CD14-positive monocyte (primary cell): Measurements from ENCODE around the gene FBXO7. TPM values are rescaled to one million over a fixed set of nuclear protein-coding genes. Genes with fewer than 3 reads are reported as not detected.

Source experiments
- DNase-seq, 3 donors: peaks; one replicate each; pipeline ENCODE4 v3.0.0-alpha.2; 2011 to 2022
- H2AFZ ChIP-seq: 2 replicates; pipeline ENCODE4 v1.6.0; 2012; ENCODE audit warnings: mild to moderate bottlenecking, low read depth, low read length, inconsistent platforms; ENCODE audit not compliant: insufficient read depth, poor library complexity, severe bottlenecking
- H3K27ac ChIP-seq, 2 donors: 1 replicate in 1 of 2; 2 replicates in 1 of 2; pipeline ENCODE4 v1.5.1; 2012 to 2013; ENCODE audit warnings: low read length in 2 of 2, control low read depth in 1 of 2, inconsistent platforms in 1 of 2, low read depth in 1 of 2, mild to moderate bottlenecking in 1 of 2
- H3K27me3 ChIP-seq, 2 donors: one replicate each; pipeline versions ENCODE4 v1.6.0 to v1.6.1; 2011 to 2013; ENCODE audit warnings: low read length in 2 of 2; ENCODE audit not compliant: control insufficient read depth in 2 of 2, insufficient read depth in 2 of 2
- H3K36me3 ChIP-seq, 2 donors: replicated peaks in 1 of 2; 1 replicate in 1 of 2; 2 replicates in 1 of 2; pipeline versions ENCODE4 v1.5.1 to v1.6.1; 2012 to 2013; ENCODE audit warnings: low read length in 2 of 2, control low read depth in 1 of 2, inconsistent platforms in 1 of 2, mild to moderate bottlenecking in 1 of 2; ENCODE audit not compliant: insufficient read depth in 2 of 2, control insufficient read depth in 1 of 2
- H3K4me1 ChIP-seq, 2 donors: 1 replicate in 1 of 2; 2 replicates in 1 of 2; pipeline versions ENCODE4 v1.5.1 to v1.6.1; 2012 to 2013; ENCODE audit warnings: low read length in 2 of 2, control low read depth in 1 of 2, inconsistent platforms in 1 of 2, mild to moderate bottlenecking in 1 of 2, moderate library complexity in 1 of 2; ENCODE audit not compliant: insufficient read depth in 2 of 2, control insufficient read depth in 1 of 2
- H3K4me2 ChIP-seq: replicated peaks from 2 replicates; pipeline ENCODE3; 2012; ENCODE audit warnings: low read length, moderate library complexity, mild to moderate bottlenecking; ENCODE audit not compliant: poor library complexity, severe bottlenecking; ENCODE audit errors: extremely low read depth
- H3K4me3 ChIP-seq, 3 experiments: fragments of 200-600 bp in 1 of 3; sonication (generic) in 1 of 3; replicated peaks in 1 of 3; 1 replicate in 2 of 3; 2 replicates in 1 of 3; pipeline ENCODE4 v1.5.1; 2011 to 2013; ENCODE audit warnings: low read length in 3 of 3, mild to moderate bottlenecking in 3 of 3, control low read depth in 2 of 3, low read depth in 2 of 3, inconsistent platforms in 1 of 3, moderate library complexity in 1 of 3
- H3K79me2 ChIP-seq: 2 replicates; pipeline ENCODE4 v1.6.0; 2012; ENCODE audit warnings: mild to moderate bottlenecking, control low read depth, inconsistent platforms, low read length, moderate library complexity; ENCODE audit not compliant: insufficient read depth
- H3K9ac ChIP-seq: 2 replicates; pipeline ENCODE4 v1.6.0; 2017; ENCODE audit warnings: low read length, mild to moderate bottlenecking; ENCODE audit not compliant: insufficient read depth, poor library complexity, severe bottlenecking
- H3K9me3 ChIP-seq, 2 donors: replicated peaks in 1 of 2; 1 replicate in 1 of 2; 2 replicates in 1 of 2; pipeline versions ENCODE4 v1.5.1 to v1.6.1; 2012 to 2013; ENCODE audit warnings: low read length in 2 of 2, control low read depth in 1 of 2; ENCODE audit not compliant: control insufficient read depth in 1 of 2, insufficient read depth in 1 of 2
- H4K20me1 ChIP-seq: 2 replicates; pipeline ENCODE4 v1.6.0; 2012; ENCODE audit warnings: mild to moderate bottlenecking, low read length, control low read depth, moderate library complexity; ENCODE audit not compliant: insufficient read depth
- H3K27ac Mint-ChIP-seq, 7 donors: one replicate each; pipeline ENCODE4 v1.8.0; 2020; ENCODE audit warnings: mild to moderate bottlenecking in 7 of 7, mixed read lengths in 7 of 7, moderate library complexity in 6 of 7, inconsistent platforms in 2 of 7
- H3K27me3 Mint-ChIP-seq, 3 donors: one replicate each; pipeline ENCODE4 v1.8.0; 2021 to 2022; ENCODE audit warnings: low read depth in 3 of 3, mild to moderate bottlenecking in 3 of 3, mixed read lengths in 3 of 3, moderate library complexity in 3 of 3, inconsistent platforms in 1 of 3
- H3K36me3 Mint-ChIP-seq, 2 donors: one replicate each; pipeline ENCODE4 v1.8.0; 2020; ENCODE audit warnings: mixed read lengths in 2 of 2, inconsistent platforms in 1 of 2, mild to moderate bottlenecking in 1 of 2
- H3K4me1 Mint-ChIP-seq: one replicate; pipeline ENCODE4 v1.8.0; 2020; ENCODE audit warnings: mild to moderate bottlenecking, mixed read lengths
- H3K4me3 Mint-ChIP-seq, 2 donors: one replicate each; pipeline ENCODE4 v1.8.0; 2020; ENCODE audit warnings: mild to moderate bottlenecking in 2 of 2, mixed read lengths in 2 of 2, moderate library complexity in 1 of 2
- H3K9me3 Mint-ChIP-seq, 7 donors: one replicate each; pipeline ENCODE4 v1.8.0; 2020 to 2022; ENCODE audit warnings: mixed read lengths in 7 of 7, mild to moderate bottlenecking in 6 of 7, moderate library complexity in 6 of 7, inconsistent platforms in 2 of 7
- CTCF ChIP-seq: fragments of 200-600 bp; IDR thresholded peaks from one replicate; pipeline ENCODE4 v1.8.0; 2022; ENCODE audit warnings: antibody characterized with exemption, mild to moderate bottlenecking
- WGBS: methylation state at CpG from one replicate; pipeline ENCODE4 v1.1.5; 2013; ENCODE audit warnings: missing lambda C conversion rate; ENCODE audit not compliant: insufficient coverage; 5-methylcytosine and 5-hydroxymethylcytosine counted together
- intact Hi-C, 2 donors: fragments of 100-400 bp; cut with micrococcal nuclease; formaldehyde crosslinking; loops; one replicate each; pipeline versions ENCODE4 v1.15.0 to v1.15.1; 2023
- polyA plus RNA-seq, 3 donors: library from polyadenylated mRNA; depleted of rRNA in 1 of 3; unstranded in 2 of 3; stranded (reverse) in 1 of 3; fragments of 300-500 nt in 2 of 3; fragments of >200 nt in 1 of 3; fragmentation: Illumina TruSeq in 2 of 3; gene quantifications; 1 replicate in 2 of 3; 2 replicates in 1 of 3; pipeline ENCODE4 v1.2.3, GENCODE V29; 2012 to 2021

The FBXO7 gene
- polyA plus RNA-seq, 3 donors, result 56.7 to 116 (median 103) TPM

GRCh38 chr22:32536352-32536751 is 61.7 kb downstream of the FBXO7 start:
- DNase-seq, result no peak
- H3K36me3 ChIP-seq, result no peaks in the 10 kb centered on the region
- peaks cover 8% of the 10 kb centered on the region for H3K4me1 Mint-ChIP-seq
- no peak overlapping the region for H3K9ac ChIP-seq
- no peak for TF ChIP-seq CTCF
- H3K36me3 Mint-ChIP-seq, result no peaks in the 10 kb centered on the region
- H3K4me3 Mint-ChIP-seq, result no peak overlapping the region
- no peaks in the 10 kb centered on the region for H4K20me1 ChIP-seq
- H3K27ac Mint-ChIP-seq, result no peak overlapping the region
- H3K9me3 ChIP-seq, result no peaks in the 10 kb centered on the region
- 100% methylated on average over 1 of the region's 2 CpGs for WGBS
- no peak overlapping the region for H3K27ac ChIP-seq
- H3K4me3 ChIP-seq, result no peak overlapping the region
- peaks cover 3 to 8% (median 3%) of the 10 kb centered on the region in 3 donors for H3K27me3 Mint-ChIP-seq
- H3K9me3 Mint-ChIP-seq, result peaks cover 0 to 2% (median 0%) of the 10 kb centered on the region in 7 donors
- H2AFZ ChIP-seq, result no peak overlapping the region
- H3K27me3 ChIP-seq, result no peaks in the 10 kb centered on the region
- H3K4me2 ChIP-seq, result no peak overlapping the region
- H3K4me1 ChIP-seq, result no peaks in the 10 kb centered on the region
- intact Hi-C loops, result no loop called here
- H3K79me2 ChIP-seq, result no peaks in the 10 kb centered on the region

GRCh38 chr22:32538521-32538920 is 63.9 kb downstream of the FBXO7 start:
- H3K27me3 ChIP-seq, result no peaks in the 10 kb centered on the region

More at GRCh38 chr22:32538521-32538920, 63.9 kb downstream of the FBXO7 start:
- no peak overlapping the region for H3K4me3 ChIP-seq
- H3K27ac ChIP-seq, result no peak overlapping the region
- H3K79me2 ChIP-seq, result no peaks in the 10 kb centered on the region
- no peak for DNase-seq
- intact Hi-C loops, result no loop called here
- no peaks in the 10 kb centered on the region for H3K36me3 ChIP-seq
- peaks cover 0 to 2% (median 0%) of the 10 kb centered on the region in 7 donors for H3K9me3 Mint-ChIP-seq
- H3K27ac Mint-ChIP-seq, result no peak overlapping the region
- no peak overlapping the region for H3K4me3 Mint-ChIP-seq
- no peaks in the 10 kb centered on the region for H3K36me3 Mint-ChIP-seq
- no peaks in the 10 kb centered on the region for H3K9me3 ChIP-seq
- no peak for TF ChIP-seq CTCF
- H3K9ac ChIP-seq, result no peak overlapping the region
- no peak overlapping the region for H3K4me2 ChIP-seq
- WGBS, result 93% methylated on average over 4 of the region's 7 CpGs
- no peak overlapping the region for H2AFZ ChIP-seq
- H3K4me1 Mint-ChIP-seq, result peaks cover 5% of the 10 kb centered on the region
- peaks cover 0 to 11% (median 3%) of the 10 kb centered on the region in 3 donors for H3K27me3 Mint-ChIP-seq
- H4K20me1 ChIP-seq, result no peaks in the 10 kb centered on the region
- no peaks in the 10 kb centered on the region for H3K4me1 ChIP-seq
